ENCODE measurements around the gene GABRR3.

GABRR3 gene

DNA sequence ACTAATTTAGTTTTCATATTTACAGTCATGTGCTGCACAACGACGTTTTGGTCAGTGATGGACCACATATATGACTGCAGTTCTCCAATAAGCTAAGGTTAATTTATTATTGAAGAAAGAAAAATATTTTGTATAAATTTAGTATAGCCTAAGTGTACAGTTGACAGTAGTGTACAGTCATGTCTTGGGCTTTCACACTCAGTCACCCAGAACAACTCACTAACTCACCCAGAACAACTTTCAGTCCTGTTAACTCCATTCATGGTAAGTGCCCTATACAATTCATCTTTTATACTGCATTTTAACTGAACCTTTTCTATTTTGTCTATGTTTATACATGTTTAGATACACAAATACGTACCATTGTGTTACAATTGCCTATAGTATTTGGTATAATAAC lies 3.8 kb upstream of the GABRR3 start:
- Histone ChIP-seq H3K4me1 (ENCODE audit: control insufficient read depth, insufficient read depth, low read length) (no peaks in the 10 kb centered on the region), H3K4me3 (ENCODE audit: low read depth, low read length) (peak overlapping the region; percentile 9; the same call in 1 of the 2 replicates), H3K27ac (ENCODE audit: extremely low read depth, low read depth, low read length) (no peak overlapping the region), H3K36me3 (ENCODE audit: control insufficient read depth in 2 of 2, insufficient read depth in 1 of 2, low read length in 2 of 2) (no peaks in the 10 kb centered on the region), H3K9me3 (ENCODE audit: control insufficient read depth, insufficient read depth, low read depth, low read length) (no peaks in the 10 kb centered on the region)
- ChIA-PET POLR2A (no interaction called here), CTCF (interaction anchor here (0.6 to 4.6 kb wide), 17 partner anchors 10 to 1716 kb away, joined by 3 to 51 read pairs (median 5); no protein-coding TSS in a partner anchor)
- TF ChIP-seq, protein P1, sequence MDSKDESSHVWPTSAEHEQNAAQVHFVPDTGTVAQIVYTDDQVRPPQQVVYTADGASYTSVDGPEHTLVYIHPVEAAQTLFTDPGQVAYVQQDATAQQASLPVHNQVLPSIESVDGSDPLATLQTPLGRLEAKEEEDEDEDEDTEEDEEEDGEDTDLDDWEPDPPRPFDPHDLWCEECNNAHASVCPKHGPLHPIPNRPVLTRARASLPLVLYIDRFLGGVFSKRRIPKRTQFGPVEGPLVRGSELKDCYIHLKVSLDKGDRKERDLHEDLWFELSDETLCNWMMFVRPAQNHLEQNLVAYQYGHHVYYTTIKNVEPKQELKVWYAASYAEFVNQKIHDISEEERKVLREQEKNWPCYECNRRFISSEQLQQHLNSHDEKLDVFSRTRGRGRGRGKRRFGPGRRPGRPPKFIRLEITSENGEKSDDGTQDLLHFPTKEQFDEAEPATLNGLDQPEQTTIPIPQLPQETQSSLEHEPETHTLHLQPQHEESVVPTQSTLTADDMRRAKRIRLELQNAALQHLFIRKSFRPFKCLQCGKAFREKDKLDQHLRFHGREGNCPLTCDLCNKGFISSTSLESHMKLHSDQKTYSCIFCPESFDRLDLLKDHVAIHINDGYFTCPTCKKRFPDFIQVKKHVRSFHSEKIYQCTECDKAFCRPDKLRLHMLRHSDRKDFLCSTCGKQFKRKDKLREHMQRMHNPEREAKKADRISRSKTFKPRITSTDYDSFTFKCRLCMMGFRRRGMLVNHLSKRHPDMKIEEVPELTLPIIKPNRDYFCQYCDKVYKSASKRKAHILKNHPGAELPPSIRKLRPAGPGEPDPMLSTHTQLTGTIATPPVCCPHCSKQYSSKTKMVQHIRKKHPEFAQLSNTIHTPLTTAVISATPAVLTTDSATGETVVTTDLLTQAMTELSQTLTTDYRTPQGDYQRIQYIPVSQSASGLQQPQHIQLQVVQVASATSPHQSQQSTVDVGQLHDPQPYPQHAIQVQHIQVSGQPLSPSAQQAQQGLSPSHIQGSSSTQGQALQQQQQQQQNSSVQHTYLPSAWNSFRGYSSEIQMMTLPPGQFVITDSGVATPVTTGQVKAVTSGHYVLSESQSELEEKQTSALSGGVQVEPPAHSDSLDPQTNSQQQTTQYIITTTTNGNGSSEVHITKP (tag by site-specific recombination; IDR thresholded peaks at IDR 0.05) = no peak
- TF ChIP-seq, protein P2, sequence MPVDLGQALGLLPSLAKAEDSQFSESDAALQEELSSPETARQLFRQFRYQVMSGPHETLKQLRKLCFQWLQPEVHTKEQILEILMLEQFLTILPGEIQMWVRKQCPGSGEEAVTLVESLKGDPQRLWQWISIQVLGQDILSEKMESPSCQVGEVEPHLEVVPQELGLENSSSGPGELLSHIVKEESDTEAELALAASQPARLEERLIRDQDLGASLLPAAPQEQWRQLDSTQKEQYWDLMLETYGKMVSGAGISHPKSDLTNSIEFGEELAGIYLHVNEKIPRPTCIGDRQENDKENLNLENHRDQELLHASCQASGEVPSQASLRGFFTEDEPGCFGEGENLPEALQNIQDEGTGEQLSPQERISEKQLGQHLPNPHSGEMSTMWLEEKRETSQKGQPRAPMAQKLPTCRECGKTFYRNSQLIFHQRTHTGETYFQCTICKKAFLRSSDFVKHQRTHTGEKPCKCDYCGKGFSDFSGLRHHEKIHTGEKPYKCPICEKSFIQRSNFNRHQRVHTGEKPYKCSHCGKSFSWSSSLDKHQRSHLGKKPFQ (tag by site-specific recombination; IDR thresholded peaks at IDR 0.05) = no peak
- TF ChIP-seq WT1 (tag by site-specific recombination; IDR thresholded peaks at IDR 0.05) = no peak
- TF ChIP-seq, protein P3, sequence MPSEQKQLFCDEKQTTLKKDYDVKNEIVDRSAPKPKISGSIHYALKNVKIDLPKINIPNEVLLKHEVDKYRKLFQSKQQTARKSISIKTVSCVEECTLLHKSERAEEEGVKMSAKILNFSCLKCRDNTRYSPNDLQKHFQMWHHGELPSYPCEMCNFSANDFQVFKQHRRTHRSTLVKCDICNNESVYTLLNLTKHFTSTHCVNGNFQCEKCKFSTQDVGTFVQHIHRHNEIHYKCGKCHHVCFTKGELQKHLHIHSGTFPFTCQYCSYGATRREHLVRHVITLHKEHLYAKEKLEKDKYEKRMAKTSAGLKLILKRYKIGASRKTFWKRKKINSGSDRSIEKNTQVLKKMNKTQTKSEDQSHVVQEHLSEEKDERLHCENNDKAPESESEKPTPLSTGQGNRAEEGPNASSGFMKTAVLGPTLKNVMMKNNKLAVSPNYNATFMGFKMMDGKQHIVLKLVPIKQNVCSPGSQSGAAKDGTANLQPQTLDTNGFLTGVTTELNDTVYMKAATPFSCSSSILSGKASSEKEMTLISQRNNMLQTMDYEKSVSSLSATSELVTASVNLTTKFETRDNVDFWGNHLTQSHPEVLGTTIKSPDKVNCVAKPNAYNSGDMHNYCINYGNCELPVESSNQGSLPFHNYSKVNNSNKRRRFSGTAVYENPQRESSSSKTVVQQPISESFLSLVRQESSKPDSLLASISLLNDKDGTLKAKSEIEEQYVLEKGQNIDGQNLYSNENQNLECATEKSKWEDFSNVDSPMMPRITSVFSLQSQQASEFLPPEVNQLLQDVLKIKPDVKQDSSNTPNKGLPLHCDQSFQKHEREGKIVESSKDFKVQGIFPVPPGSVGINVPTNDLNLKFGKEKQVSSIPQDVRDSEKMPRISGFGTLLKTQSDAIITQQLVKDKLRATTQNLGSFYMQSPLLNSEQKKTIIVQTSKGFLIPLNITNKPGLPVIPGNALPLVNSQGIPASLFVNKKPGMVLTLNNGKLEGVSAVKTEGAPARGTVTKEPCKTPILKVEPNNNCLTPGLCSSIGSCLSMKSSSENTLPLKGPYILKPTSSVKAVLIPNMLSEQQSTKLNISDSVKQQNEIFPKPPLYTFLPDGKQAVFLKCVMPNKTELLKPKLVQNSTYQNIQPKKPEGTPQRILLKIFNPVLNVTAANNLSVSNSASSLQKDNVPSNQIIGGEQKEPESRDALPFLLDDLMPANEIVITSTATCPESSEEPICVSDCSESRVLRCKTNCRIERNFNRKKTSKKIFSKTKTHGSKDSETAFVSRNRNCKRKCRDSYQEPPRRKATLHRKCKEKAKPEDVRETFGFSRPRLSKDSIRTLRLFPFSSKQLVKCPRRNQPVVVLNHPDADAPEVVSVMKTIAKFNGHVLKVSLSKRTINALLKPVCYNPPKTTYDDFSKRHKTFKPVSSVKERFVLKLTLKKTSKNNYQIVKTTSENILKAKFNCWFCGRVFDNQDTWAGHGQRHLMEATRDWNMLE (tag by site-specific recombination; conservative IDR thresholded peaks at IDR 0.05; ENCODE audit: low read depth) = no peak

DNA sequence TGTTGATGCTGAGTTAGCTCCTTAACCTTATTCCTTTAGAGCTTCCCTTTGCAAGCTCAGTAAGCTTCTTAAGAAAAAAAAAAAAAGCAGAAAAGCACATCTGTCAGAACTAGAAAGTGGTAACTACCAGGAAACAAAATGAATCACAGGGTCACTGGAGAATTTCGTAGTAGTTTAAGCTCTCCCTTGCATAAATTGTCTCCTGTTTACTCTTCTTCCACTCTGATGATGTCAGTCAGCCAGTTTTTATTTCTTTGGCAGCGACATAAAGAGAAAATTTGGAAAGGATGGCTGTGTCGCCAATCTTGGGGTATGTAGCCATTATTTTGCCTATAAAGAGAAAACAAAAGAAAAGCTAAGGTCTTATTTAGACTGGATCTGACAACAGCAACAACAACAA lies 3.2 kb upstream of the GABRR3 start:
- POLR2A ChIA-PET = no interaction called here
- no peak for TF ChIP-seq TRIM28 (IDR thresholded peaks at IDR 0.05; ENCODE audit: borderline replicate concordance, low read length)
- TF ChIP-seq ZNF366 (tag by site-specific recombination; conservative IDR thresholded peaks at IDR 0.05) = no peak
- no peak for TF ChIP-seq ZNF560 (tag by site-specific recombination; IDR thresholded peaks at IDR 0.05; ENCODE audit: borderline replicate concordance)
- TF ChIP-seq ZNF266 (tag by site-specific recombination; IDR thresholded peaks at IDR 0.05; ENCODE audit: low read depth) = no peak
- no peak for TF ChIP-seq ZNF174 (tag by site-specific recombination; IDR thresholded peaks at IDR 0.05)
- TF ChIP-seq, protein P4, sequence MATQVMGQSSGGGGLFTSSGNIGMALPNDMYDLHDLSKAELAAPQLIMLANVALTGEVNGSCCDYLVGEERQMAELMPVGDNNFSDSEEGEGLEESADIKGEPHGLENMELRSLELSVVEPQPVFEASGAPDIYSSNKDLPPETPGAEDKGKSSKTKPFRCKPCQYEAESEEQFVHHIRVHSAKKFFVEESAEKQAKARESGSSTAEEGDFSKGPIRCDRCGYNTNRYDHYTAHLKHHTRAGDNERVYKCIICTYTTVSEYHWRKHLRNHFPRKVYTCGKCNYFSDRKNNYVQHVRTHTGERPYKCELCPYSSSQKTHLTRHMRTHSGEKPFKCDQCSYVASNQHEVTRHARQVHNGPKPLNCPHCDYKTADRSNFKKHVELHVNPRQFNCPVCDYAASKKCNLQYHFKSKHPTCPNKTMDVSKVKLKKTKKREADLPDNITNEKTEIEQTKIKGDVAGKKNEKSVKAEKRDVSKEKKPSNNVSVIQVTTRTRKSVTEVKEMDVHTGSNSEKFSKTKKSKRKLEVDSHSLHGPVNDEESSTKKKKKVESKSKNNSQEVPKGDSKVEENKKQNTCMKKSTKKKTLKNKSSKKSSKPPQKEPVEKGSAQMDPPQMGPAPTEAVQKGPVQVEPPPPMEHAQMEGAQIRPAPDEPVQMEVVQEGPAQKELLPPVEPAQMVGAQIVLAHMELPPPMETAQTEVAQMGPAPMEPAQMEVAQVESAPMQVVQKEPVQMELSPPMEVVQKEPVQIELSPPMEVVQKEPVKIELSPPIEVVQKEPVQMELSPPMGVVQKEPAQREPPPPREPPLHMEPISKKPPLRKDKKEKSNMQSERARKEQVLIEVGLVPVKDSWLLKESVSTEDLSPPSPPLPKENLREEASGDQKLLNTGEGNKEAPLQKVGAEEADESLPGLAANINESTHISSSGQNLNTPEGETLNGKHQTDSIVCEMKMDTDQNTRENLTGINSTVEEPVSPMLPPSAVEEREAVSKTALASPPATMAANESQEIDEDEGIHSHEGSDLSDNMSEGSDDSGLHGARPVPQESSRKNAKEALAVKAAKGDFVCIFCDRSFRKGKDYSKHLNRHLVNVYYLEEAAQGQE (tag by site-specific recombination; IDR thresholded peaks at IDR 0.05) = no peak
- TF ChIP-seq, protein P5, sequence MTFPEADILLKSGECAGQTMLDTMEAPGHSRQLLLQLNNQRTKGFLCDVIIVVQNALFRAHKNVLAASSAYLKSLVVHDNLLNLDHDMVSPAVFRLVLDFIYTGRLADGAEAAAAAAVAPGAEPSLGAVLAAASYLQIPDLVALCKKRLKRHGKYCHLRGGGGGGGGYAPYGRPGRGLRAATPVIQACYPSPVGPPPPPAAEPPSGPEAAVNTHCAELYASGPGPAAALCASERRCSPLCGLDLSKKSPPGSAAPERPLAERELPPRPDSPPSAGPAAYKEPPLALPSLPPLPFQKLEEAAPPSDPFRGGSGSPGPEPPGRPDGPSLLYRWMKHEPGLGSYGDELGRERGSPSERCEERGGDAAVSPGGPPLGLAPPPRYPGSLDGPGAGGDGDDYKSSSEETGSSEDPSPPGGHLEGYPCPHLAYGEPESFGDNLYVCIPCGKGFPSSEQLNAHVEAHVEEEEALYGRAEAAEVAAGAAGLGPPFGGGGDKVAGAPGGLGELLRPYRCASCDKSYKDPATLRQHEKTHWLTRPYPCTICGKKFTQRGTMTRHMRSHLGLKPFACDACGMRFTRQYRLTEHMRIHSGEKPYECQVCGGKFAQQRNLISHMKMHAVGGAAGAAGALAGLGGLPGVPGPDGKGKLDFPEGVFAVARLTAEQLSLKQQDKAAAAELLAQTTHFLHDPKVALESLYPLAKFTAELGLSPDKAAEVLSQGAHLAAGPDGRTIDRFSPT (tag by site-specific recombination; IDR thresholded peaks at IDR 0.05) = no peak
- Histone ChIP-seq H3K4me3 (ENCODE audit: low read depth, low read length) (no peak overlapping the region), H3K9me3 (ENCODE audit: control insufficient read depth, insufficient read depth, low read depth, low read length) (no peaks in the 10 kb centered on the region), H3K36me3 (ENCODE audit: control insufficient read depth in 2 of 2, insufficient read depth in 1 of 2, low read length in 2 of 2) (no peaks in the 10 kb centered on the region), H3K27ac (ENCODE audit: extremely low read depth, low read depth, low read length) (no peak overlapping the region), H3K4me1 (ENCODE audit: control insufficient read depth, insufficient read depth, low read length) (no peaks in the 10 kb centered on the region)
- CTCF ChIA-PET = interaction anchor here (0.6 to 4.6 kb wide), 12 partner anchors 8 to 559 kb away, joined by 3 to 51 read pairs (median 3); no protein-coding TSS in a partner anchor

All from HEK293 (cell line).